SKM-1 treated with dmso at 0.1 percent for 144 hours (cell line): ENCODE results near the gene CCL25.

Experiments
- DNase-seq: peaks from one replicate; lab custom pipeline; 2025; ENCODE audit not compliant: unreplicated experiment; lab: John Stamatoyannopoulos, UW

The CCL25 gene

DNA sequence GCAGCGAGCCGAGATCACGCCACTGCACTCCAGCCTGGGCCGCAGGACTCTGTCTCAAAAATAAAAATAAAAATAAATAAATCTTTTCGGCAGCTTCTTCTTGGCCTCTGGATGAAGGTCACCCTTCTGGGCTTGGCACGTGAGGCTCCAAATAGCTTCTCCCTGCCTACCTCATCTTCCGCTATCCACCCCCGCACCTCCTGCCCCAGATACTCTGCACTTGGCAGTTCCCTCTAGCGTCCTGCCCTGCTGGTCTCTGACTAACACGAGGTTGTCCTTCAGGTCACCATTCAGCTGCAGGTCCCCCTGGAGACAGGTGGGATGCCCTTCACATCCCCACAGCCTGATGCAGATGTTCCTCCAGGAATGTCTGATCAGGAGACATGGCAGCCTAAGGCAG, 8.5 kb upstream of the CCL25 start:
- no peak for DNase-seq

DNA sequence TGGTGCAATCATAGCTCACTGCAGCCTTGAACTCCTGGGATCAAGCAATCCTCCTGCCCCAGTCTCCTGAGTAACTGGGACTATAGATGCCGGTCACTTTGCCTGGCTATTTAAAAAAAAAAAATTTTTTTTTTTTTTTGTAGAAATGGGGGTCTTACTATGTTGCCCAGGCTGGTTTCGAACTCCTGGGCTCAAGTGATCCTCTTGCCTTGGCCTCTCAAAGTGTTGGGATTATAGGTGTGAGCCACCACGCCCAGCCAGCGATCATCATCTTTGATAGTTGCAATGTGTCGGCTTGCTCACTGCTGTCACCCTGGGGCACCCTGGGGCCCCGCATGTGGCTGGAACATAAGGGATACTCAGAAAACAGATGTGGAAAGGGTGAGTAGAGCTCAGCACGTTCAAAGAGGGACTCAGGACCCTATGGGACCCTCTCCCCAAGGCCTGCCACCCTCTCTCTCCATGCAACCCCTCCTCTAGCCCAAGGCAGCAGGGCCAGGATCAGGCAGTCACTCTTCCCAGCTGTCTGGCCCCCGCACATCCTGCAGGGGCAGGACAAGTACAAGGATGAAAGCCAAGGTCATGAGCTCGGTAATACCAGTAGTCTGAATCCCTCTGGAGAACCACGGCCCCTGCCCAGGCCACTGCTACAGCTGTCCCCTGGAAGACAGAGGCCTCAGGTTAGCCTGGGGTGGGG, 6.5 kb upstream of the CCL25 start:
- no peak for DNase-seq

DNA sequence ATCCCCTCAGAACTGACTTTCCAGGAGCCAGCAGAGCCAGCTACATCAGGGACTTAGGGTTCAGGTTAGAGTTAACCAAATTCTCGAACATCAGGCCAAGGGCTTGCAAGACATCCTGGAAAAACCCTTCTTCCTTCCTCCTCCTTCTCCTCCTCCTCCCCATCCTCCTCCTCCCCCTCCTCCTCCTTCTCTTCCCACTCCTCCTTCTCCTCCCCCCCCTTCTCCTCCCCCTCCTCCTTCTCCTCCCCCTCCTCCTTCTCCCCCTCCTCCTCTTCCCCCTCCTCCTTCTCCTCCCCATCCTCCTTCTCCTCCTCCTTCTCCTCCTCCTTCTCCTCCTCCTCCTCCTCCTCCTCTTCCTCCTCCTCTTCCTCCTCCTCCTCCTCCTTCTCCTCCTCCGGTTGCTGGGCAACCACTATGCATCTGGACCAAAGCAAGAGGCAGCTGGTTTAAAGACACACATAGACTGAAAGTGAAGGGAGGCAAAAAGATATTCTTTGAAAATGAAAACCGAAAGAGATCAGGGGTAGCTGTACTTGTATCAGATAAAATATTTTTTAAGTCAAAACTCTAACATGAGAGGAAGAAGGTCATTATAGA, 5.9 kb upstream of the CCL25 start:
- DNase-seq = no peak

DNA sequence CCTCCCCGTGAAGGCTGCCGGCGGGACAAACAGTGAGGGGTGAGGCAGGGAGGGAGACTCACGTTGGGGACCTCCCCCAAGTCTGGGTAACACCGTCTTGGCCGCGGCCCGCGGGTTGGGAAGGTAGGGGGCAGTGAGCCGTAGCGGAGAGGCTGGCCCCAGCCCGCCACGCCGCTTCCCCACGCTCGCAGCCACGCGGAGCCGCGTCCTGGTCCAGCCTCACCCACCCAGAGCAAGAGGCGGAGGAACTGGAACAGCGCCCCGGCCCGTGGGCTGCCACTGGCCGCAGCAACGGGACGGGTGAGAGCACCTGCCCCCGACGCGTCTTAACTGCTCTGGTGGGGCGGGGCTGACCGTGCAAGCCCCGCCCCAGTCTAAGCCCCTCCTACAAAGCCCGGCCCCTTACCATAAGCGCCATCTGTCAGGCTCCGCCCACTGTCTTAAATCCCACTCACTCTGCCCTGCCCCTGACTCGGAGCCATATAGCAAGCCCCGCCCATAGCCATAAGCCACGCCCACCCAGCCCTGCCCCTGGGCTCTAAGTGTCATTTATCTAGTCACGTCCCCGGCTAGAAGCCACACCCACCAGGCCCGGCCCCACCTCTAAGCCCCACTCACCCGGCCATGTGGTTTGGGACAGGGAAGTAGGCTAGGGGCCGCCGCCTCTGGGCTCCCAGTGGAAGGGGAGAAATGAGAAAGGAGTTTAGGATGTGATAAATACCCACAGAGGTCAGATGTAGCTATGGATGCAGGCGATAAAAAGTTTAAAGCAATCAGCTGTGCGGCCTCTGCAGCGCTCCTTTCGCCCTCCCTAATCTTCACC, 2.1 kb upstream of the CCL25 start:
- DNase-seq = peak; percentile 95

DNA sequence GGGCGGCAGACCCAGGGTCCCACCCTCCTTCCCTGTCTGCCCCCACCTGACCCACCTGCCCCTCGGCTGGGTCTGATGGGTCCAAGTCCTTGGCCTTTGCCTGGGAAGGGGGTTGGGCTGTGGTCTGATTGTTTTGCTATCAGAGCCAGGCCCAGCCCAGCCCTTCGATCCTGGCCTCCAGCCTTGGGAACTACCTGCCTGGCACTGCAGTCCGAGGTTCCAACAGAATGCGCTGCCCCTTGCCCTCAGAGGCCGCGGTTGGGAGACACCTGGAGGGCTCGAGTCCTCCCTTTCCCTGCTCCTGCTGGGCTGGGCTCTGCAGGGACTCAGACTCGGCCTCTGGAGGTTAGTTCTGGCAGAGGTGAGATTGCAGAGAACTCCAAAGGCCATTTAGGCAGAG, 1.6 kb downstream of the CCL25 start:
- no peak for DNase-seq

DNA sequence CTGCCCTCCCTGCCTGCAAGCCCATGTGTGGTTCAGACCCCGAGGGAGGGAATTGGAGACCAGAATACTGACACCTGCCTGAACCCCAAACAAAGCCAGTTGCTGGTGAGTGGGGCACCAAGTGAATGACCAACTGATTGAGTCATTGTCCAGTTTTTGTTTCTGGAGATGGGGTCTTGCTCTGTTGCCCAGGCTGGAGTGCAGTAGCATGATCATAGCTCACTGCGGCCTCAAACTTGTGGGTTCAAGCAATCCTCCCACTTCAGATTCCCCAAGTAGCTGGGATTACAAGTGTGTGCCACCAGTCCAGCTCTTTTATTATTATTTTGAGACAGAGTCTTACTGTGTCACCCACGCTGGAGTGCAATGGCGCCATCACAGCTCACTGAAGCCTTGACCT, 4.0 kb downstream of the CCL25 start:
- DNase-seq = no peak

DNA sequence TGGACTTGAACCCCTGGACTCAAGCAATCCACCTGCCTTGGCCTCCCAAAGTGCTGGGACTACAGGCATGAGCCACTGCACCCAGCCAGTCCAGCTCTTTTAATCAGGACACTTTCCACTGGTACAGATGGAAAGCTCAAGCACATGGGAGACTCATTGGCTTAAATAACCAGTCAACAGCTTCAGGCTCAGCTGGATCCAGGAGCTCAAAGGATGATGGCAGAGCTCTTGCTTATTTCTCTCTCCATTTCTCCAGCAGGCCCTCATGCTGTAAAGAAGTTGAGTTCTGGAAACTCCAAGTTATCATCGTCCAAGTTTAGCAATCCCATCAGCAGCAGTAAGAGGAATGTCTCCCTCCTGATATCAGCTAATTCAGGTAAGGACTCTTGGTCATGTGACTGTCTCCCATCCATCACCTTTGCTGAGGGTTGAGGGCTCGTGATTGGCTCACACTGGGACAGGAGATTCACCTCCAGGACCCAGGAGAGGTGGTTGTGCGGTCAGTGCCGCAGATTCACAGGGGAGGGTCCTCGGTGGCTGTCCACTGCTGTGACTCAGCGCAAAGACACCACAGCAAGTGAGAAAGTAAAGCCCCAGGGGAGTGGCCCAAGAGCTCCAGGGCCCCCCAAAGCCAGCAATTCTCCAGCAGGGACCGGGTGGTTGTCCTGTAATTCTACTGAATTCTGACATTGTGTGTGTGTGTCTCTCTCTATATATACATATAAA, 5.1 kb downstream of the CCL25 start:
- no peak for DNase-seq

DNA sequence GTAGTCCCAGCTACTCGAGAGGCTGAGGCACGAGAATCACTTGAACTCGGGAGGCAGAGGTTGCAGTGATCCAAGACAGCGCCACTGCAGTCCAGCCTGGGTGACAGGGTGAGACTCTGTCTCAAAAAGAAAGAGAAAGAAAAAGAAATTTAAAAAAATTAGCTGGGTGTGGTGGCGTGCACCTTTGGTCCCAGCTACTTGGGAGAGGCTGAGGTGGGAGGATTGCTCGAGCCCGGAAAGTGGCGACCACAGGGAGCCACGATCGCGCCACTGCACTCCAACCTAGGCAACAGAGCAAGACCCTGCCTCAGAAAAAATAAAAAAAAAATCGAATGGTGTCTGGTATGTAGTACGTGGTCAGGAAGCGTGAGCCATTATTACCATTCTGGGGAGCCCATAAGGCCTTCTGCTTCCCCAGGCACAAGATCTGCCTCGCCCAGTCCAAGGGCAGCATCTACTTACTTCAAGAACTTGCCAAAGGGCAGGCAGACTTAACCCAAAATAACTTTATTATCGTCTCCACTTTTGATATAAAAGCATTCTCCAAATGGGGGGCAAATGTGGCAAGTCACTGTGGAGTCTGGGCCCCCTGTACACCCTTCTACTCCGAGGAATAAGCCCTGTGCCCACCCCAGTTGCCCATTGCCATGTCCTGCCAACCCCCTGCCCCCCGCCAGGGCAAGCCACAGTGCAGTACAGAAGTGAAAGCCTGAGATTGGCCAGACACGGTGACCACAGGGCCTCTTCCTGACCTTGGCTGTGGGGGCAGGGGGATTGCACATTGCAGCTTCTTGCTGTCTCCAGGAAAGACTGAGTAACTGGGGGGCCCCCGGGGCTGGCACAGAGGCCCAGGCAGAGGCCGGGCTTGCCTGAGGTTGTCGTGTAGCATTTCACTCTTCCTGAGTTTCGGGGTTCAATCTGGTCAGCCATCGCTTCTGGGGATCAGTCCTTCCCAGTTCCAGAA, 12.6 kb downstream of the CCL25 start:
- no peak for DNase-seq

DNA sequence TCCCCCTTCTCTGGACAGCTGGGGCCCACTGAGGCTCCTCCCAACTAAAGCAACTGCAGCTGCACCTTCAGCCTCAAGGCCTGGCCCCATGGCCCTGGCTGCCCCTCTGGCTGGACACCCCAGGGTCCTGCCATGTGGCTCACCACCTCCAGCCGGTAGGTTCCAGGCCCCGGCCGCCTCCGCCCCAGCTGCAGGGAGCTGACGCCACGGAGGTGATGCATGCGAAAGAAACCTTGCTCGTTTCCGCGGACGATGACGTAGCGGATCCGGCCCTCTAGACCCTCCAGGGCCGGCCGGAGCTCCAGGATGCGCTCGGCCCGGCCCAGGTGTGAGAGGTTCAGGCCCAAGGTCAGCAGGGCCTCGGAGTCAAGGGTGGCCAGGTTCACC, 13.3 kb downstream of the CCL25 start:
- DNase-seq = no peak

DNA sequence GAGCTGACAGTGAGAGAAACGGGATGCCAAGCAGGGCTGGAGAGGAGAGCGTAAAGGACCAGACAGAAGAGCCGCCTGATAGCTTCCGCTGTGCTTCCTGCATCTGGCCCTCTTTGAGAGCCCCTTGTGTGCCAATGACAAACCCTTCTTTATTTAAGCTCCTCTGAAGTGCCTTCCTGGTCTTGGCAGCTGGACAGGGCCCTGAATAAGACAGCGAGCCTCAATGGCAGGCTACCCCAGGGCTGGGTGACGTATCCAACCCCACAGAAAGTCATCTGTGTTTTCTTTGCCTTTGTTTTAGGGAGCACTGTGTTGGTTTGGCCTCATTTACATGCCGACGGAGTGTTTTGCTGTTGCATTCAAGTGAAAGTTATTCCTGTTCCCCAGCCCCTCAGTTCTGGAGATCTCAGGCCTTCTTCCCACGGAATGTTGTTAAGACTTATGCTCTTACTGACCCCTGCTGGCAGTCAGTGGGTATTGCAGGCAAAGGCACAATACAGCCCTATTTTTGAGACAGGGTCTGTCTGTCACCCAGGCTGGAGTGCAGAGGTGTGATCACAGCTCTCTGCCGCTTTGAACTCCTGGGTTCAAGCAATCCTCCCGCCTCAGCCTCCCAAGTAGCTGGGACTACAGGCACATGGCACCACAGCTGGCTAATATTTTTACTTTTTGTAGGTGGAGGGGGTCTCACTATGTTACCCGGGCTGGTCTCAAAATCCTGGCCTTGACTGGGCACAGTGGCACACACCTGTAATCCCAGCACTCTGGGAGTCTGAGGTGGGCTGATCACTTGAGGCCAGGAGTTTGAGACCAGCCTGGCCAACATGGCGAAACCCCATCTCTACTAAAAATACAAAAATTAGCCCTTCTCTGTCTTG, 16.8 kb downstream of the CCL25 start:
- no peak for DNase-seq

DNA sequence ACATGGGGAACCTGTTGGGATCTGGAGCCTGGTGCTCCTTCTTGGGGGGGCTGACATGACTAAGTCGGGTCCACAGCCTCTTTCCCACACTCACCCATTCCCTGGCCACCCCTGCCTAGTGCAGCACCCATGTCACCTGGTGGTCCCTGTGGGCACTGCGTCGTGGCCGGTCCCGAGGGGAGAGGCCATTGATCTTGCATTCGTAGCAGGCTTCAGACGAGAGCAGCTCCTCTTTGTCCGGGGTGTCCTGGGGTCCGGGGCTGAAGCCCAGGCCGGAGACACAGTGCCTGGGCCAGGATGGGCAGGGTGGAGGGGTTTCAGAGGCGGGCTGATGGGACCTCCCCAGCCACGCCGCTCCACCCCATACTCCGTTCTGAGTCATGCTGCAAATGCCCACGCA, 19.4 kb downstream of the CCL25 start:
- no peak for DNase-seq

DNA sequence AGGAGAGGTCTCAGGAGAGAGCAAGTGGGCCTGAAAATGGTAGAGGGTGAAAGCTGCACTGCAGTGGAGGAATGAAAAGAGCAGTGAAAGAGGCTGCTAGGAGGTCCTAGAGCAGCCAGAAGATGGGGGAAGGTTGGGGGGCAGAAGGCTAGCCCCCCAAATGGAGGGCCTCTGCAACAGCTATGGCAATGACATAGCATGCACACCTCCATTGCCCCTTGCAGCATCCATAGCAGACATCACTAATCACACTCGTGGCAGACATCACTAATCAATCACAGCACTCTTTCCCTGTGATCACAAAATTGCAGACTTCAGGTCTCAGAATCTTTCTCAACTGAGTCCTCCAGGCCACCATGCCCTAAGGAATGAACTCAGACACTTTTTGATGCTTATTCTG, 21.9 kb downstream of the CCL25 start:
- DNase-seq = no peak

DNA sequence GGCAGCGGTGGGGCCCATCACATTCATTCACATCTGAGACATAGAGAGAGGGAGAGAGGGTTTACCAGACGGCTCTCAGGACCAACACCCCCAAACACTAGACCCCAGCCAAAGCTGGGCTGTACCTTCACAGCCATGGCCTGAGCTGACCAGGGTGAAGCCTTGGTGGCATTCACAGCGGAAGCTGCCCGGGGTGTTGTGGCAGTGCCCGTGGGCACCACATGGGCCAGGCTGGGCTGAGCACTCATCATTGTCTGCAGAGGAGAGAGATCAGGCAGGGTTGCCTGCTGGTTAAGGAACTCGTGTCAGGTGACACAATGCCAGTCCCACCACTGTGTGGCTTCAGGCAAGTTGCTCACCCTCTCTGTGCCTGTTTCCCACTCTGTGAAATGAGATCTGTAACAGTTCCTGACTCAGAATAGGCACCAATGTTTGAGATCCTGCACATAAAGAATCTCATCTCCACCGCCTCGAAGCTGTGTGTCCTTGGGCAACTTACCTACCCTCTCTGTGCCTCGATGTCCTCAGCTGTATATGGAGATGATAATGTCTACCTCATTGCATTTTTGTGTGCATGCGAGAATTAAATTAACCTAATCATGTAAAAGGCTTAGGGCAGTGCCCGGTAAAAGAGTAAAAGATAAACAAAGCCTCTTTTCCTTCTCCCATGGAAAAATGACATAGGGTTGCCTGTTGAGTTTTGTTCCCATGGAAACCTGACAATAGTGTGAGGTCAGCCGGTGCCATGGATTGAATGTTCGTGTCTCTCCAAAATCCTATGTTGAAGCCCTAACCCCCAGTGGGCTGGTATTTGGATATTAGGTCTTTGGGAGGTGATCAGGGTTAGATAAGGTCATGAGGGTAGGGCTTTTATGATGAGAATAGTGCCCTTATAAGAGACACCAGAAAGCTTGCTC, 22.9 kb downstream of the CCL25 start:
- no peak for DNase-seq

DNA sequence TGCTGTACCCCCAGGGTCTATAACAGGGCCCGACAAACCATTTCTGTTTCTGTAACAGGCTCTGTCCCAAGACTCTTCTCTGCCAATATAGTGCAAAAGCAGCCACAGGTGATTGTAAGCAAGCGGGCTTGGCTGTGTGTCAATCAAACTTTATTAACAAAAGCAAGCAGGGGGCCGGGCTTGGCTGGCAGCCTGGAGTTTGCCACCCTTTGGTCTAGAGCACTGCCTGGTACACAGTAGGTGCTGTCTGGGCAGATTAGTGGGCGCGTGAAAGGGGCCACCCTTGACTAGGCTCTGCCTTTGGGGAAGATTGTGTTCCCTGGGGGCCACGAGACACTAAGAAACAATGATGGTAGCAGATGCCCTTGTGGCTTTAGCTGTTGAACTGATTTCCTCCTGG, 27.4 kb downstream of the CCL25 start:
- DNase-seq = no peak

DNA sequence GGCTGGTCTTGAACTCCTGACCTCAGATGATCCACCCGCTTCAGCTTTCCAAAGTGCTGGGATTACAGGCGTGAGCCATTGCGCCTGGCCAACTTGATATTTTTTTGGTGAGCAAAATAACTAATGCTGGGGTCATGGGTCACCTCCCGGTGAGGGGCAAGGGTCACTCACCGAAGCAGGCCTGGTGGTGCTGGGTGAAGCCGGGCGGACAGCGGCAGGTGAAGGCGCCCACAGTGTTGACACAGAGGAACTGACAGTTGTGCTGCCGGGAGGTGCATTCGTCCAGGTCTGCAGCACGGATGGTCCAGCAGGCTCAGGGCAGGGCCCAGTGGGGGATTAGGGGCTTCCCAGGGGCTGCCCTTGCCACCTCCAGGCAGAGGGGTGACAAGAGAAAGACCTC, 28.3 kb downstream of the CCL25 start:
- no peak for DNase-seq

DNA sequence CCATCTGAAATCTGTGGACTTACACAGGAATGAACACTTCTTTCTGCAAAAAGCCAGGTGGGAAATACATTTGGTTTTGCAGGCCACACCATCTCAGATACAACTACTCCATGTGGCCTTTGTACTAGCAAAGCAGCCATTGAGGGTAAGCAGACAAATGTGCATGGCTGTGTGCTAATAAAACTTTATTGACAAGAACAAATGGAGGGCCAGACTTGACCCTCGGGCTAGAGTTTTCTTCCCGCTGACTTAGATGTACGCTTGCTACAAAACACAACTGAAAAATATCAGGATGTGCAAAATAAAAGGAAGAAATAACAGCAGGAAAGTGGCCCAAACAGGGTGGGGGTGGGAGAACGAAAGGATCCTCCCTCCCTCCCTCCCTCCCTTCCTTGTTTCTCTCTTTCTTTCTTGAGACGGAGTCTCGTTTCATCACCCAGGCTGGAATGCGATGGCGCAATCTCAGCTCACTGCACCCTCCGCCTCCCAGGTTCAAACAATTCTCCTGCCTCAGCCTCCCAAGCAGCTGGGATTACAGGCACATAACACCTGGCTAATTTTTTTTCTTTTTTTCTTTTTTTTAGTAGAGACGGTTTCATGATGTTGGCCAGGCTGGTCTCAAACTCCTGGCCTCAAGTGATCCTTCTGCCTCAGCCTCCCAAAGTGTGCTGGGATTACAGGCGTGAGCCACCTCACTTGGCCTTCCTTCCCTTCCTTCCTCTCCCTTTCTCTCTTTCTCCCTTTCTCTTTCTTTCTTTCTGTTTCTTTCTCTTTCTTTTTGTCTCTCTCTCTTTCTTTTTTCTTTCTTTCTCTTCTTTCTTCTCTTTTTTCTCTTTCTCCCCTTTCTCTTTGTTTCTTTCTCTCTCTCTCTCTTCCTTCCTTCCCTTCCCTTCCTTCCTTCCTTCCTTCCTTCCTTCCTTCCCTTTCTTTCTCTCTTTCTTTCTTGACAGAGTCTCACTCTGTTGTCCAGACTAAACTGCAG, 29.3 kb downstream of the CCL25 start:
- no peak for DNase-seq

DNA sequence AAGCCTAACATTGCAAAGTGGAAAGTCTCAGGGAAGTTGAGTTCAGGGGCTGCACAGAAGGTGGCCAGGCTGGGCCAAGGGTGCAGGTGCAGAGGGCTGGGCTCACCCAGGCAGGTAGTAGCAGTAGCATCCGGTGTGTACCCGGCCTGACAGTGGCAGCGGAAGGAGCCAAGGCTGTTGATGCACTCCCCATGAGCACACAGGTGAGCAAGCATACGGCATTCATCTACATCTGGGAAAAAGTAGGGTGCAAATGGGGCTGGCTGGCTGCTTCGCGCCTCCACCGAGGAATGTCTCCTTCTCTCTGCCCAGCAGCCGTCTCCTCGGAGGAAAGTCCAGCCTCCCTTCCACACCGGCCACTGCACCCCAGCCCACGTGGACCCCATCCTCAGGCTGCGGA, 30.6 kb downstream of the CCL25 start:
- DNase-seq = no peak
